Measurements from ENCODE around the gene GNAQ. TPM values are rescaled to one million over a fixed set of nuclear protein-coding genes. Genes with fewer than 3 reads are reported as not detected.

The GNAQ gene
- total and polyA plus RNA-seq, 2 of the 4 experiments (the other 2 are of a cell fraction): 23.1 to 50.7 TPM

GRCh38 chr9:78015241-78015640 lies 16.4 kb downstream of the GNAQ start:
- DNase-seq: no peak
- no peak overlapping the region for H3K4me2 ChIP-seq (ENCODE audit: low read depth, low read length)
- in situ Hi-C loops (cut with MboI; ENCODE audit: low sequenced_read_pairs): no loop called here
- CTCF ChIA-PET: no interaction called here
- no peak for TF ChIP-seq CEBPB (IDR thresholded peaks at IDR 0.05; ENCODE audit: low read depth, low read length)
- no peak for TF ChIP-seq ELK1 (IDR thresholded peaks at IDR 0.05; ENCODE audit: borderline replicate concordance, low read depth, low read length)
- TF ChIP-seq RFX5 (IDR thresholded peaks at IDR 0.05; ENCODE audit: low read depth, low read length): no peak
- TF ChIP-seq MAFK (IDR thresholded peaks at IDR 0.05; ENCODE audit: low read depth, low read length): no peak
- TF ChIP-seq CHD1 (IDR thresholded peaks at IDR 0.05; ENCODE audit: low read depth, low read length): no peak
- TF ChIP-seq MAZ (IDR thresholded peaks at IDR 0.05; ENCODE audit: borderline replicate concordance, low read depth, low read length): no peak
- TF ChIP-seq CTCF (conservative IDR thresholded peaks at IDR 0.05; ENCODE audit: low read depth, low read length): no peak
- no peak for TF ChIP-seq FOS (IDR thresholded peaks at IDR 0.05; ENCODE audit: low read depth, low read length)
- no peak for TF ChIP-seq RCOR1 (IDR thresholded peaks at IDR 0.05; ENCODE audit: insufficient replicate concordance, low read length)
- no peak for TF ChIP-seq BHLHE40 (IDR thresholded peaks at IDR 0.05; ENCODE audit: low read depth, low read length)
- TF ChIP-seq POLR2A (IDR thresholded peaks at IDR 0.05; ENCODE audit: low read depth, low read length): no peak
- H2BK120ac ChIP-seq (ENCODE audit: low read depth, low read length): no peak overlapping the region
- no peak overlapping the region for H2AK9ac ChIP-seq (replicated peaks; ENCODE audit: low read depth, low read length, poor library complexity)
- H3K4ac ChIP-seq (ENCODE audit: low read depth, low read length): no peak overlapping the region
- BruUV-seq (replicated peaks): no TSS peak
- no peaks in the 10 kb centered on the region for H3K27me3 ChIP-seq (ENCODE audit: control insufficient read depth, insufficient read depth, low read length)
- dilution Hi-C loops (cut with HindIII; ENCODE audit: low sequenced_read_pairs, unreplicated experiment): no loop called here
- no peak overlapping the region for H4K91ac ChIP-seq (ENCODE audit: insufficient read depth, low read depth, low read length)
- H2BK5ac ChIP-seq (ENCODE audit: low read depth, low read length, poor library complexity, severe bottlenecking): no peak overlapping the region
- no peak overlapping the region for H2AK5ac ChIP-seq (ENCODE audit: low read depth, low read length)
- no peak overlapping the region for H3K56ac ChIP-seq (ENCODE audit: extremely low read depth, insufficient read depth, low read length)
- POLR2A ChIA-PET (ENCODE audit: unreplicated experiment): no interaction called here
- no peak overlapping the region for H4K8ac ChIP-seq (ENCODE audit: low read depth in 2 of 2, low read length in 2 of 2)
- H3K27ac ChIP-seq (ENCODE audit: insufficient read depth, low read length): no peak overlapping the region
- H2BK15ac ChIP-seq (ENCODE audit: low read depth, low read length): no peak overlapping the region
- H4K20me1 ChIP-seq (ENCODE audit: insufficient read depth, low read length): peaks cover 21% of the 10 kb centered on the region; the same call in 1 of the 2 replicates
- intact Hi-C loops (cut with micrococcal nuclease): no loop called here
- H2BK20ac ChIP-seq (ENCODE audit: low read depth, low read length): no peak overlapping the region
- H3K18ac ChIP-seq (ENCODE audit: low read depth, low read length): no peak overlapping the region
- no peak overlapping the region for H4K5ac ChIP-seq (ENCODE audit: low read depth, low read length)
- peaks cover 1% of the 10 kb centered on the region; the same call in 1 of the 2 replicates for H3K36me3 ChIP-seq (ENCODE audit: control insufficient read depth, insufficient read depth, low read length)
- no peaks in the 10 kb centered on the region for H3K9me3 ChIP-seq (ENCODE audit: control insufficient read depth, insufficient read depth, low read length)
- no peak for ATAC-seq (ENCODE audit: low read depth)
- peaks cover 36 to 49% of the 10 kb centered on the region in 2 experiments for H3K79me1 ChIP-seq (ENCODE audit: low read depth in 1 of 2, low read length in 2 of 2)
- no peak overlapping the region for H3K9ac ChIP-seq (ENCODE audit: low read depth, low read length)
- no peak overlapping the region for H3K4me3 ChIP-seq (ENCODE audit: insufficient read depth, low read depth, low read length)
- H3K23ac ChIP-seq (ENCODE audit: low read depth, low read length): no peak overlapping the region
- H2AFZ ChIP-seq (replicated peaks; ENCODE audit: low read length, poor library complexity): no peak overlapping the region
- peaks cover under 1% of the 10 kb centered on the region; the same call in 1 of the 2 replicates for H3K9me1 ChIP-seq (ENCODE audit: insufficient read depth, low read length)
- peaks cover 6% of the 10 kb centered on the region; the same call in 1 of the 2 replicates for H3K4me1 ChIP-seq (ENCODE audit: control insufficient read depth, insufficient read depth, low read length)
- H3K14ac ChIP-seq (replicated peaks; ENCODE audit: low read depth, low read length): no peak overlapping the region

Measured in IMR-90 (cell line).